ENCODE results near the gene GRID1.

The GRID1 gene

DNA sequence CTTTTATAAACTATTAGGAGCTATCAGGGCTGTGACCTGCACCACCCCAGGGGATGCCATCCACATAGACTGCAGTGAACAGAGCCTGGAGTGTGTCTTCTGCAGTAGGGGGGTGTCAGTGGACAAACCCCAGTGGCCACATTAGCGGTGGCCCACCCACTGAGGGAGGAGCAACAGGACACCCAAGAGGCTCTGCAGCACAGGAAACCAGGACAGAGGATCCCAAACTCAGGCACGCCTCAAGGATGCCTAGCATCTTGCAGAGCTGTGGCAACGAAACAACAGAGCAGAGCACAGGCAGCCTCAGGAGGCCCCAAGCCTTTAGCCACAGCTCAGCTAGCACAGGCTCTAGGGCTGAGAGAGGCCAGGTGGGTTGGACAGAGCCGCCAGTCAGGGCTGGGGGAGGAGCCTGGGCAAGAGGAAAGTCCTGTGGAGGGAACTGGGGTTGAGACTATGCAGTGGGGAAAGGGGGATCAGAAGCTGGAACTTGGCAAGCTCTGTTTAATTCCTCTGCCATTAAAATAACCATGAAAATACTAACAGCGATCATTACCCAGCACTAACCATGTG is 53.8 kb downstream of the GRID1 start:
- no peak for DNase-seq (ENCODE audit: low spot score)

GRCh38 chr10:86311906-86312305 is 54.7 kb downstream of the GRID1 start:
- DNase-seq (ENCODE audit: low spot score): no peak

GRCh38 chr10:86311190-86311589 is 55.4 kb downstream of the GRID1 start:
- no peak for DNase-seq (ENCODE audit: low spot score)

DNA sequence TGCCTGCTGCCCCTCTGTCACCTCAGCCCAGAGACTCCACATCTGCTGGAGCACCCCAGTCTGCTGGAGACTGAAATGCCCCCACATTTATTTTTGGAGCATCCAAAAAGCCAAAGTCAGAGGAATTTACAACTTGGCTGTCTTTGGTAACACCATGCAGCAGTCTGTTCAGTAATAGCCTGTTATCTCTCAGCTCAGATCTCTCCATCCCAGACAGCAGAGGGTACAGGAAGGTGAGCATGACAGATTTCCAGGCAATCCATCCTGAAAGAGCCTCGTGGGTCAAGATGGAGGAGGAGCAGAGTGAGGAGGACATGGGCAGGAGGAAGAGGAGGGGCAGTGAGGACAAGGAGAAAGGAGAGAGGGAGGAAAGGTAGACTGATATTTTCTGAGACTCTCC is 55.9 kb downstream of the GRID1 start:
- DNase-seq (ENCODE audit: low spot score): no peak

GRCh38 chr10:86310291-86310690 is 56.3 kb downstream of the GRID1 start:
- DNase-seq (ENCODE audit: low spot score): no peak

DNA sequence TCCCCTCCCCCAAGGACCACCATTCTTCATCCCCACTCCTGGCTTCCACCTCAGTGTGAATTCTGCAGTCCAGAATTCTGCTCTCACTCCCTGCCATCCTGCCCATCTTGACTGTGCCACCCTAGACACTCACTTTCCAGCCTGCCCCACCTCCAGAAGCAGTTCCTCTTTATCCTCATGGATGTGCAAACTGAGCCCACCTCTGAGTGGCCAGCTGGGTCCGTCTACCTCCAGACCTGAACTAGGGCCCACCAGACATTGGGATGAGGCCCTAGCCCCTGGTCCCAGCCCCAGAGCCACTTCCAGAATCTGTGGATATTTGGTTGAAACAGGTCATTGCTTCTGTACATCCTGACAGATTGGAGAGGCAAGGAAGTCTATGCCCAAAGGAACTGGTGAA is 58.5 kb downstream of the GRID1 start:
- DNase-seq (ENCODE audit: low spot score): no peak

GRCh38 chr10:86306628-86307278 is 59.8 kb downstream of the GRID1 start:
- DNase-seq (ENCODE audit: low spot score): no peak

- no peak for DNase-seq (ENCODE audit: low spot score)
These were observed 61.1 kb downstream of the GRID1 start for GRCh38 chr10:86305521-86305920.

DNA sequence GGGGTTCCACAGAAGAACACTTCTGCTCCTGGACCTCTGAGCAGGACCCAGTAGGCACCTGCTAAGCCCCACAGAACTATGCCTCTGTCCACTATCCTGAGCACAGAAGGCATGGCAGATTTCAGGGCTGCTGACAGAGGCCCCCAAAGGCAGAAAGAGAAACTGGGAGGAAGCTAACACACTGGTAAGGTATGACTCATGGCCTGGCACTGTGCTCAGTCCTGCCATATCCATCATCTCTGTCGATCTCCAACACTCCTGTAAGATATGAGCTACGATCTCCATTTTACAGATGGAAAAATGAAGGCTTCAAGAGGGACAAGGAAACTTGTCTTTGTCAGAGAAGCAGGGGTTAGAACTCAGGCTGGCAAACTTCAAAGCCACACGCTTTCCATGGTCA is 62.2 kb downstream of the GRID1 start:
- DNase-seq (ENCODE audit: low spot score): no peak

DNA sequence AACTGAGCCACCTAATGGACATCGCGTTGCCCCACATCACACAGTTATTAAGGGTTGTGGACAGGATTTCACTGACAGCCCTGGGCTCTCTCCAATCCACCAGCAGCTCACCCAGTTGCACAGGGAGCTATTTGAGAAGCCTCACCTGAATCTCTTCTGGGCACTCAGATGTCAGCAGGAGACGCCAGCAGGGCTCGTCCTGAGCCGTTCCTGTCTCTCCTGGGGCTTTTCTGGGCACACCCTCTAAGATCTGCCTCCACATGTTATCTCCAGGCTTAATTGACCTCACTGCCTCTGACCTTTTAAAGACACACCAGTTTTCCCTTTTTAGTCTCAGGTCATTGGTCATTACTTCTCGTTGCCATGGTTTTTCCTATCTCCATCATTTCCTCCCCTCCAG is 63.0 kb downstream of the GRID1 start:
- DNase-seq (ENCODE audit: low spot score): no peak

DNA sequence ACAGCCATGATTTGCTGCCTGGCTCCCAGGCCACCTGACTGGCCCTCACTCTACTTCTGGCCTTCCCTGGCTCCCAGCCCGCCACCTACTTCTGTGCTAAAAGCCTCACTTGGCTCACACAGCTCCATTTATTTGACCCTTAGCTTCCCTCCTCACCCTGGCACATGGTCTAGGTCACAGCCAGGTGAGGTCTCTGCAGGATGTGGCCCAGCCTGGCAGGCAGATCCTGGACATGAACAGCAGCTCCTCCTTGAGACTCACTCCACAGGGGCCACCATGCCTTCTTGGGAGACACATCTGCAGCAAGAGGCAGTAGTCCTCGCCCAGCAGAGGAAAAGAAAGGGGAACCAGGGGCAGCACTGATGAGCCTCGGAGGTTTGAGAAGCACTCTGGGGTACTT is 64.6 kb downstream of the GRID1 start:
- no peak for DNase-seq (ENCODE audit: low spot score)

DNA sequence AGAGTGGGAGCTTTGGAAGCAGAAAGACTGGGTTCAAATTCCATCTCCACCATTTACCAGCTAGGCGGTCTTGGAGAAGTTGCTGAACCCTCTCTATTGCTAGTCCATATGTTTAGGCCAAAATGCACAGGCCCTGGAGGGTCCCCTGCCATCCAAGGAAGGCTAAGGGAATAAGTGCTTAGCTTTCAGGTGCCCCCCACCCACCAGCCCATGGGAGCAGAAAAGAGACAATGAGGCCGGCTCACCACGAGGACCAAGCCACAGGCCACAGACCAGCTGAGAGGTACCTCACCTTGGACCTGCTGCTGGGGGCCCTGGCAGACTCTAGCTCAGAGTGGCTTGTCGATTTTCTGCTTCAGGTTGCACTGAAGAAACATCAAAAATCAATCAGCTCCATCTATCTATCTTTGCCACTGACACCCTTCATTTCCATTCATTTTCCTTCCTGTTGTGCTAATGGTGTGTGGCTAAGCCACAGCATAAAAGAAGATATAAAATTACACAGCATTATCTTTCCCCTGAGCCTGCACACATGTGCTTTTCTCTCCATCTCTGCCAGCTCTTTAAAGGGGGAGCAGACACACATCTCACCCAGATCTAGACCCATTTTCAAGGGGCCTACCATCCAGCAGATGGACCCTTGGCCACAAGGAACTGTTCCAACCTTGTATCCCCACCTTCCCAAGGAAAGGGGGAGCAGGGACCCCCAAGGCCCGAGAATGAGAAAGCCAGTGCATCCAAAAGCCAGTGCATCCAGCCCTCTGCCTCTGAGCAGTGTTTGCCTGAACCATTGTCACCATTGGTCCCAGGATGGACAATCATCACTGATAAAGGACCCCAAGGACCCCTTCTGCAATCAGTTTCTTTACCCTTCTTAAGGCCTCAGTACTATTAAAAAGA is 65.4 kb downstream of the GRID1 start:
- DNase-seq (ENCODE audit: low spot score): no peak

GRCh38 chr10:86300399-86300925 is 66.1 kb downstream of the GRID1 start:
- no peak for DNase-seq (ENCODE audit: low spot score)

DNA sequence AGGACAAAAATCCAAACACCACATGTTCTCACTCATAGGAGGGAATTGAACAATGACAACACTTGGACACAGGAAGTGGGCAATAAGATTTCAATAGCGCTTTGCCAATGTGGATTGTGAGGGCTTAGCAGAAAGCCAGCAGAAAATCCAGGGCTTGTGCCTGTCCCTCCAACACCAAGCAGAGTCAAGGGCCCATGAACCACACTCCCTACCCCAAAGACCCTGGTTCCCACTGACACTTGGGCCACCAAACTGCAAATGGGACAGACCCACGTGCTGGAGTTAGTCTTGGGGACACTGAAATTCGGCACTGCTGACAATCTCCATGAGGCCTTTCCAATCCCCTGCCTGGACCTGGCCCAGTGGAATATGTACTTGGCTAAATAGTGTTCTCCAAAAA is 67.0 kb downstream of the GRID1 start:
- DNase-seq (ENCODE audit: low spot score): no peak

DNA sequence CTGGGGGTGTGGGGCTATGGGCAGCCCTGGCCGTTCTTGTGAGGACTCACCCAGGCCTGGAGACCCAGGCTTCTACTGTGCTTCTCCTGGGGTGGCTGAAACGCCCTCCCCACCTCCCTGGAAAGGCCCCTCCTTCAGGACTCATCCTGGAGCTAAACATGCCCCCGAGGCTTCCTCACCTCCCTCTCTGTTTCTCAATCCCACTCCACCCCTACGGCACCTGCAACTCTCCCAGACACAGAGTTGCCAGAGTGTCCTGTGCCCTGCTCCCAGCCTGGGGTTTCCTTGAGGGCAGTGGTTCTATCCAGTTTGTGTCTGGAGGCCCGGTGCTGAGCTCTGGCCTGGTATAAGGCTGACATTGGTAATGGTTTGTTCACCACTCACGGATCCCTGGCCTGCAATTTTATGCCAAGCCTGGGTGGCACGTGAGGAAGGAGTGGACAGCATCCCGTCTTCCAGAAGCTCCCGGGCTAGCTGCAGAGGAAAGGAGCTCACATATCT is 68.0 kb downstream of the GRID1 start:
- DNase-seq (ENCODE audit: low spot score): no peak

DNA sequence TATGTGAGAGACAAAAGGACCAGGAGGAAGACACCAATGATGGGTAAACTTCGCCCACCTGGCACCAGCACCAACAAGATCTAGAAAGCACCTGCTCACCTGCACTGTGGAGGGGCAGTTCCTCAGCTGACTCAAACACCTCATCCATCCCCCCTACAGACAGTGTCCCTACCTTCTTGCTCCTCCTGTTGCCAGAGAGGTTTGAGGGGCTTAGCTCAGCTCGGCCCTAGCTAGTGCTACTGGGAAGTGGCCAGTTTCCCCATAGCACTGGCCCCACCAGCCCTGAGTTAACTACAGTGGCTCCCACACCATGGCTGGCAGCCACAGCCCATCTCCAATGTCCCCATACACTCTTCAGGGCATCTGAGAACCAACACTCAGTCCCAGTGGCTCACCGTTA is 70.8 kb downstream of the GRID1 start:
- DNase-seq (ENCODE audit: low spot score): no peak

DNA sequence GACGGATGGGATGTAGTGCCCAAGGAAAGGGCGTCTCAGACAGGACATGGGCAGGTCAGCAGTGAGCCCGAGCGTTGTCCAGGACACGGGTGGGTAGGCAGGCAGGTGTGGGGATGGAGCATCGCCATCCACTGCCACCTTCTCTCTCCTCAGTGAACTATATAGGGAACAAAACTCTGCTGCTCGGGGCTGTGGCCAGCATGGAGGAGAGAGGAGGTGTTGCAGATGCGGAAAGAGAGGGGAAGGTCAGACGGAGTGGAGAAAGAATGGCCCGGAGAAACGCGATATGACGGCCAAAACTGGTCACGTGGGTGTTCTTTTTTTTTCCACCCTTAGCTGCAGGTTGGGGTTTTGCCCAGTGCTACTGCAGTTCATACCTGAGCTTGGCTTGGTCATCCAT is 71.2 kb downstream of the GRID1 start:
- no peak for DNase-seq (ENCODE audit: low spot score)

DNA sequence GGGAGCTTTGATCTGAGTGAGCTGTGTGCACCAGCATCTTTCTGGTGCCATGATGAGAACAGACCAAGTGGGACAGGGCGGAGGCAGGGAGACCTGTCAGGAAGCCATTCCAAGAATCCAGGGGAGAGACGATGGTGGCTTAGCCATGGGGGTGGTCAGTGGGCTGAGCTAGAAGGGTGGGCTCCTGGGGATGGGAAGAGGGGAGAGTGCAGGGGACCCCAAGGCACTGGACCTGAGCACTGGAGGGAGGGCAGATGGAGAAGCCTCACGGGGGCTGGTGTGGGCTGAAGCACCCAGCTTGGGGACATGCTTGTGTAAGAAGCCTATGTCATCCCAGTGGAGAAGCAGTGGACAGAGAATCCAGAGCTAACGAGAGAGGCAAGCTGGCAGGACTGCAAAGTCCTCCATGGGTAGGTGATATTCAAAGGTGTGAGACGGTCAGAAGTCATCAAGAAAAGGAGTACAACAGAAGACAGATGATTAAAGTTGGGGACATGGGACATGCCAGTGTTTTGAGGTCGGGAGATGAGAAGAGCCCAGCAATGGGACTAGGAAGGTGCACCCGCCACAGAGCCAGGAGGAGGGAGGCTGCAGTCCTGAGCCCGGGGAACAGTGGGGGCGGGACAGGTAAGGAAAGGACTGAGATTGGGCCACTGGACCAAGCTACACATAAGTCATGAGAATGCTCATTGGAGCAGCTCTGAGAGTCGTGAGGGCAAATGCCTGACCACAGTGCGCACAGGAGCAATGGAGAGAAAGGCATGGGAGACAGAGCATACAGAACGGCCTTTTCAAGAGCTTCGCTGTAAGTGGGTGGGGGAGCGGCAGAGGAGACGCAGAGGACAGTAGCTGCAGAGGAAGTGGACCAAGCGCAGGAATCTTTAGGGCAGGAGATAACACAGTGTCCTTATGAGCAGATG is 72.0 kb downstream of the GRID1 start:
- DNase-seq (ENCODE audit: low spot score): no peak

DNA sequence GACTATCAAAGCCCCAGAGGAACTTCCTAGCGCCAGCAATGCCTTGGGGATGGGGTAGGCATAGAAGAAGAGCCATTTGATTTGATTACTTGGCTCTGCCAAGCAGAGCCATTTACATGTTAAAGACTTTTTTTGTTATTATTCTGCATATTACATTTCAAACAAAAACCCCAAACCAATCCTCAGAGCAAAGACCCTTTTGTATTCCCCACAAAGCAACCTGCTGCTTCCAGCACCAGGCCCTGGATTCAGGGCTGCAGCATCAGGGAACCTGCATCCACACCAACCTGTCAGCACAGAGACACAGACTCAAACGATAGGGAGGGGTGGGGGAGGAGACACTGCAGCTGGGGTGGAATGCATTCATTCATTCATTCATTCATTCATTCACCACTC is 73.2 kb downstream of the GRID1 start:
- no peak for DNase-seq (ENCODE audit: low spot score)

DNA sequence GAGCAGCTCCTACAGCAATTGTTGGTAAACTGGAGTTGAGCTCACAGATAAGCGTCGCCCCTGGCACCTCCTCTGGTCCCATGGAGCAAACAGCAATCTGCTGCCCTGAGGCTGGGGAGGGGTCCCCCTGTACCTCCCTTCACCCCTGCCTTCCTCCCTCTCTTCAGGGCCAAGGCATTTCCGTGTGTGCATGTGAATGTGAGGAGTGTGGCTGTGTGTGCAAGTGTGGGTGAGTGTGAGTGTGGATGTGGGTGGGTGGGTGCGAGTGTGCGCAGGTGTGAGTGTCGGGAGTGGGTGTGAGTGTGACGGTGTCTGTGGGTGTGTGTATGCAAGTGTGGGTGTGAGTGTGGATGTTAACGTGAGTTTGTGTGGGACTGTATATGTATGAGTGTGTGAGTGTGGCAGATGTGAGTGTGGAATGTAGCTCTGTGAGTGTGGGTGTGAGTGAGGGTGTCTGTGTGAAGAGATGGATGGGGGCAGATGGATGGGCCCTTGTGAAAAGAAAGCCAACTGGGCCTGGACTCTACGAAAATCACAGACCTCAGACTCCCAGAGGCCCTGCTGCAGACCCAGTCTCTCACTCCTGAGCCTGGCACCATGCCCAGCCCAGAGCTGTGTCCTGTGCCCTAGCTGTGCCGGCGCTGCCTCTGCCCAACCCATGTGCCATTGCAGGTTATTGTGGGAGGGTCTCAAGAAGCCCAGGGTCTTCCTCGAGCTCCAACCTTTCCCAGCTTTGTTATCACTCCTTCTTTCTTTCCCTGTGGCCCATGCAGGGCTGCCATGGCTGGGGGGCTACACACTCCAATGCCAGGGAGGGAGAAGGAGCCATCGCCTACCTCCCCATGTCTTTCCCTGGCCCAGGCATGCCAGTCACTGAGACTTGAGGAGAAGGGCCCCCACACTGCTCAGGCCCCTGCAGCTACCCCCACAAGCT is 73.9 kb downstream of the GRID1 start:
- DNase-seq (ENCODE audit: low spot score): no peak

Data from putamen (tissue), 1 donor.